ENCODE data around the gene GAB2. TPM values are rescaled to one million over a fixed set of nuclear protein-coding genes. Genes with fewer than 3 reads are reported as not detected.

The GAB2 gene
- polyA plus RNA-seq, 2 donors, result 6.2 to 6.6 TPM

DNA sequence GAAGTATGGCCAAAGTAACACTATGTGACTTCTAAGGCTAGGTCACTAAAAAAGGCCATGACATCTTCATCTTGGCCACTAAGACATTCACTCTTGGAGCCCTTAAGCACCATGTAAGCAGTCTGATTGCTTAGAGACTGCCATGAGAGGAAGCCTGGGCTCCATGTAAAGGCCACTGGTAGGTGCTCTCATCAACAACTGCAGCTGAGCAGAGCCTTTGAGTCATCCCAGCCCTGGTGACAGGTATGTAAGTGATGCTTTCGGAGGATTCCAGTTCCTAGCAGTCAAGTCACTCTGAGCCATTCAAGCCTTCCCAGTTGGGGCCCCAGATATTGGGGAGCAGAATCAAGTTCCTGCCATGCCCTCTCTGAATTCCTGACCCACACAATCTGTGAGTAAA, 26.2 kb downstream of the GAB2 start:
- no peaks in the 10 kb centered on the region for H3K36me3 ChIP-seq (ENCODE audit: control insufficient read depth in 2 of 2, insufficient read depth in 2 of 2, low read length in 1 of 2)
- no peak overlapping the region for H3K27ac ChIP-seq (ENCODE audit: low read depth in 2 of 2, low read length in 1 of 2)
- H3K4me1 ChIP-seq (ENCODE audit: control insufficient read depth in 2 of 2, insufficient read depth in 2 of 2, low read length in 1 of 2), result no peaks in the 10 kb centered on the region
- no peaks in the 10 kb centered on the region for H3K27me3 ChIP-seq (ENCODE audit: control insufficient read depth in 1 of 2, insufficient read depth in 2 of 2, low read length in 2 of 2)
- H3K9me3 ChIP-seq (ENCODE audit: control insufficient read depth in 2 of 2, insufficient read depth in 1 of 2, low read depth in 1 of 2, low read length in 1 of 2), result no peaks in the 10 kb centered on the region
- no peak overlapping the region for H3K4me3 ChIP-seq (ENCODE audit: low read depth in 1 of 2, low read length in 2 of 2)
- whole genome bisulfite sequencing, 2 donors, result 100% methylated on average over 1 of the region's 1 CpG

DNA sequence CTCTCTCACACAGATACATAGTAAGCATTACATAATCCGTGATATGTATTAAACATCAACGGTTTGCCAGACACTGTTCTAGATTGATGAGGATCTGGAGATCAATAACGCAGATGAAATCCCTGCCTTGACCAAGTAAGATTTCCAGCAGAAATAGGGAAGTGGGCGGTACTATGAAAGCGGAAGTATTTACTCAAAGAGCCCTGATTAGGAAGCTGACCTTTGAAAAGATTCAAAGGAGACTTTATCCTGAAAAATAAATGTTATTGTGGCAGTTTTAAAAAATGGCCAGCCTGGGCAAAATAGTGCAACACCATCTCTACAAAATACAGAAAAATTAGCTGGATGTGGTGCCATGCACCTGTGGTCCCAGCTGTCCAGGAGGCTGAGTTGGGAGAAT, 26.8 kb downstream of the GAB2 start:
- Histone ChIP-seq H3K27ac (ENCODE audit: low read depth in 2 of 2, low read length in 1 of 2) (no peak overlapping the region), H3K4me3 (ENCODE audit: low read depth in 1 of 2, low read length in 2 of 2) (no peak overlapping the region)
- WGBS, 2 donors, result 76 to 84% methylated on average over 5 of the region's 5 CpGs

GRCh38 chr11:78386215-78386941, 31.2 kb downstream of the GAB2 start:
- Histone ChIP-seq H3K27ac (ENCODE audit: low read depth in 2 of 2, low read length in 1 of 2) (no peak overlapping the region), H3K27me3 (ENCODE audit: control insufficient read depth in 1 of 2, insufficient read depth in 2 of 2, low read length in 2 of 2) (no peaks in the 10 kb centered on the region), H3K36me3 (ENCODE audit: control insufficient read depth in 2 of 2, insufficient read depth in 2 of 2, low read length in 1 of 2) (no peaks in the 10 kb centered on the region), H3K4me1 (ENCODE audit: control insufficient read depth in 2 of 2, insufficient read depth in 2 of 2, low read length in 1 of 2) (no peaks in the 10 kb centered on the region), H3K4me3 (ENCODE audit: low read depth in 1 of 2, low read length in 2 of 2) (no peak overlapping the region), H3K9me3 (ENCODE audit: control insufficient read depth in 2 of 2, insufficient read depth in 1 of 2, low read depth in 1 of 2, low read length in 1 of 2) (no peaks in the 10 kb centered on the region)
- WGBS, 2 donors, result 81 to 83% methylated on average over 3 of the region's 3 CpGs

More for the DNA sequence above, 26.8 kb downstream of the GAB2 start:
- Histone ChIP-seq H3K4me1 (ENCODE audit: control insufficient read depth in 2 of 2, insufficient read depth in 2 of 2, low read length in 1 of 2) (no peaks in the 10 kb centered on the region), H3K9me3 (ENCODE audit: control insufficient read depth in 2 of 2, insufficient read depth in 1 of 2, low read depth in 1 of 2, low read length in 1 of 2) (no peaks in the 10 kb centered on the region), H3K36me3 (ENCODE audit: control insufficient read depth in 2 of 2, insufficient read depth in 2 of 2, low read length in 1 of 2) (no peaks in the 10 kb centered on the region), H3K27me3 (ENCODE audit: control insufficient read depth in 1 of 2, insufficient read depth in 2 of 2, low read length in 2 of 2) (no peaks in the 10 kb centered on the region)

DNA sequence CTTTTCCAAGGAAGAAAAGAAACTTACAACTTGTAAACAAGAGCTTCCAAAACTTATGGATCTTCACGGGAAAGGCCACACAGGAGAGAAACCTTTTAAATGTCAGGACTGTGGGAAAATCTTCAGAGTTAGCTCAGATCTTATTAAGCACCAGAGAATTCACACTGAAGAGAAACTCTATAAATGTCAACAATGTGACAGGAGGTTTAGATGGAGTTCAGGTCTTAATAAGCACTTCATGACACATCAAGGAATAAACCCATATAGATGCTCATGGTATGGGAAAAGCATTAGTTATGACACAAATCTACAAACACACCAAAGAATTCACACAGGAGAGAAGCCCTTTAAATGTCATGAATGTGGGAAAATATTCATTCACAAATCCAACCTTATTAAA, 32.4 kb downstream of the GAB2 start:
- WGBS, 2 donors, result 94 to 100% methylated on average over 1 of the region's 1 CpG
- Histone ChIP-seq H3K9me3 (ENCODE audit: control insufficient read depth in 2 of 2, insufficient read depth in 1 of 2, low read depth in 1 of 2, low read length in 1 of 2) (no peaks in the 10 kb centered on the region), H3K36me3 (ENCODE audit: control insufficient read depth in 2 of 2, insufficient read depth in 2 of 2, low read length in 1 of 2) (no peaks in the 10 kb centered on the region), H3K27me3 (ENCODE audit: control insufficient read depth in 1 of 2, insufficient read depth in 2 of 2, low read length in 2 of 2) (no peaks in the 10 kb centered on the region), H3K4me1 (ENCODE audit: control insufficient read depth in 2 of 2, insufficient read depth in 2 of 2, low read length in 1 of 2) (no peaks in the 10 kb centered on the region), H3K27ac (ENCODE audit: low read depth in 2 of 2, low read length in 1 of 2) (no peak overlapping the region), H3K4me3 (ENCODE audit: low read depth in 1 of 2, low read length in 2 of 2) (no peak overlapping the region)

GRCh38 chr11:78384231-78384630, 33.4 kb downstream of the GAB2 start:
- H3K36me3 ChIP-seq (ENCODE audit: control insufficient read depth in 2 of 2, insufficient read depth in 2 of 2, low read length in 1 of 2), result no peaks in the 10 kb centered on the region
- H3K4me1 ChIP-seq (ENCODE audit: control insufficient read depth in 2 of 2, insufficient read depth in 2 of 2, low read length in 1 of 2), result no peaks in the 10 kb centered on the region
- H3K27me3 ChIP-seq (ENCODE audit: control insufficient read depth in 1 of 2, insufficient read depth in 2 of 2, low read length in 2 of 2), result no peaks in the 10 kb centered on the region
- WGBS, 2 donors, result 92 to 94% methylated on average over 4 of the region's 4 CpGs
- no peak overlapping the region for H3K4me3 ChIP-seq (ENCODE audit: low read depth in 1 of 2, low read length in 2 of 2)
- H3K9me3 ChIP-seq (ENCODE audit: control insufficient read depth in 2 of 2, insufficient read depth in 1 of 2, low read depth in 1 of 2, low read length in 1 of 2), result no peaks in the 10 kb centered on the region
- H3K27ac ChIP-seq (ENCODE audit: low read depth in 2 of 2, low read length in 1 of 2), result no peak overlapping the region

DNA sequence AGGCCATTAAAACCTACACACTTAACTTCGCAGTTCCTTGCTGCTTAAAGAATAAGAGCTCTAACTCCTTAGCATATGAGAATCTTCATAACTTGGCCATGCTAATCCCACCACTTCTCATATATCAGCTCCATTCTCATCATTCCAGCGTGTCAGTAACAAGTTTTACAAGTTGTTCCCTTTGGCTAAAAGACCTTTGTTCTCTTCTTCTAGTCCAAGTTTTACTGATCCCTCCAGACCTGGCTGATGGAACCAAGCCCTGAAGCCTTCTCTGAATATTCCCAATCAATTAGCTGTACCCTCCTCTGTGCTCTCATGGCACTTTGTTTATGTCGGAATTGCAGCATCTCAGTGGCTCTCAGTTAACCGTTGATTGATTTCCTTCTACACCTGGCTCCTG, 35.8 kb downstream of the GAB2 start:
- Histone ChIP-seq H3K36me3 (ENCODE audit: control insufficient read depth in 2 of 2, insufficient read depth in 2 of 2, low read length in 1 of 2) (no peaks in the 10 kb centered on the region), H3K9me3 (ENCODE audit: control insufficient read depth in 2 of 2, insufficient read depth in 1 of 2, low read depth in 1 of 2, low read length in 1 of 2) (no peaks in the 10 kb centered on the region), H3K4me1 (ENCODE audit: control insufficient read depth in 2 of 2, insufficient read depth in 2 of 2, low read length in 1 of 2) (no peaks in the 10 kb centered on the region), H3K4me3 (ENCODE audit: low read depth in 1 of 2, low read length in 2 of 2) (no peak overlapping the region), H3K27me3 (ENCODE audit: control insufficient read depth in 1 of 2, insufficient read depth in 2 of 2, low read length in 2 of 2) (no peaks in the 10 kb centered on the region), H3K27ac (ENCODE audit: low read depth in 2 of 2, low read length in 1 of 2) (no peak overlapping the region)
- WGBS, 2 donors, result 68 to 75% methylated on average over 4 of the region's 4 CpGs

GRCh38 chr11:78380615-78381051, 37.0 kb downstream of the GAB2 start:
- Histone ChIP-seq H3K27me3 (ENCODE audit: control insufficient read depth in 1 of 2, insufficient read depth in 2 of 2, low read length in 2 of 2) (no peaks in the 10 kb centered on the region), H3K4me1 (ENCODE audit: control insufficient read depth in 2 of 2, insufficient read depth in 2 of 2, low read length in 1 of 2) (no peaks in the 10 kb centered on the region), H3K4me3 (ENCODE audit: low read depth in 1 of 2, low read length in 2 of 2) (no peak overlapping the region), H3K36me3 (ENCODE audit: control insufficient read depth in 2 of 2, insufficient read depth in 2 of 2, low read length in 1 of 2) (no peaks in the 10 kb centered on the region), H3K27ac (ENCODE audit: low read depth in 2 of 2, low read length in 1 of 2) (no peak overlapping the region), H3K9me3 (ENCODE audit: control insufficient read depth in 2 of 2, insufficient read depth in 1 of 2, low read depth in 1 of 2, low read length in 1 of 2) (no peaks in the 10 kb centered on the region)
- 79 to 80% methylated on average over 5 of the region's 5 CpGs for WGBS, 2 donors

DNA sequence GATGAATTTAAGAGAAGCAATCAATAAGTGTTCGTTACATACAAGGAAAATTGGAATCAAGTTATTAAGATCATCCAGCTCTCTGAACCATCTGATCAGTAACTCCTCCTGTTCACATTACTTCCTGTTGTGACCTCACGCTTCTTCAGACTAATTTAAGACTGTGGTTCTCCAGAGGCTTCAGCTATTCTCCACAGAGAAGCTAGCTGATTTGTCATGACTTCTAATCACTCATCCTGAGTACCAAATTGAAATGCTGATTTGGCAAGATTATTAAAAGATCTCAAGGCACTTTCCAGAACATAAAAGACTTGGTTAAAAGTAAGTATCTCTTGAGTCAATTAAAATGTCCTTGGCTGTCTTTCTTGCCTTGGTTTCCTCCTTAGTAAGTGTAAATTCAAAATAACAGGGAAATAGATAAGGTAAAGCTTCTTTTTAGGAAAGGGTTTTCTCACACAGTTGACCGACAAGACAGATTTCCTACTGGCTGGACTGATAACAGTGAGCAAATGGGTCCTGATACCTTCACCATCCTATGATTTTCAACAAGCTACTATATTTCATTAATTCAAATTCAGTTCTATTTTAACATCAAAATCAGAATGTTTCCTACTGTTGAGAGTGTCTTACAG, 38.5 kb downstream of the GAB2 start:
- Histone ChIP-seq H3K27ac (ENCODE audit: low read depth in 2 of 2, low read length in 1 of 2) (no peak overlapping the region), H3K27me3 (ENCODE audit: control insufficient read depth in 1 of 2, insufficient read depth in 2 of 2, low read length in 2 of 2) (no peaks in the 10 kb centered on the region), H3K4me3 (ENCODE audit: low read depth in 1 of 2, low read length in 2 of 2) (no peak overlapping the region), H3K9me3 (ENCODE audit: control insufficient read depth in 2 of 2, insufficient read depth in 1 of 2, low read depth in 1 of 2, low read length in 1 of 2) (no peaks in the 10 kb centered on the region), H3K4me1 (ENCODE audit: control insufficient read depth in 2 of 2, insufficient read depth in 2 of 2, low read length in 1 of 2) (no peaks in the 10 kb centered on the region), H3K36me3 (ENCODE audit: control insufficient read depth in 2 of 2, insufficient read depth in 2 of 2, low read length in 1 of 2) (no peaks in the 10 kb centered on the region)
- 79% methylated on average over 3 of the region's 3 CpGs for WGBS, 2 donors

- WGBS, 2 donors, result 74 to 85% methylated on average over 9 of the region's 9 CpGs
- no peaks in the 10 kb centered on the region for H3K36me3 ChIP-seq (ENCODE audit: control insufficient read depth in 2 of 2, insufficient read depth in 2 of 2, low read length in 1 of 2)
- H3K27me3 ChIP-seq (ENCODE audit: control insufficient read depth in 1 of 2, insufficient read depth in 2 of 2, low read length in 2 of 2), result no peaks in the 10 kb centered on the region
- no peak overlapping the region for H3K27ac ChIP-seq (ENCODE audit: low read depth in 2 of 2, low read length in 1 of 2)
- no peak overlapping the region for H3K4me3 ChIP-seq (ENCODE audit: low read depth in 1 of 2, low read length in 2 of 2)
- no peaks in the 10 kb centered on the region for H3K9me3 ChIP-seq (ENCODE audit: control insufficient read depth in 2 of 2, insufficient read depth in 1 of 2, low read depth in 1 of 2, low read length in 1 of 2)
- no peaks in the 10 kb centered on the region for H3K4me1 ChIP-seq (ENCODE audit: control insufficient read depth in 2 of 2, insufficient read depth in 2 of 2, low read length in 1 of 2)
Observed at GRCh38 chr11:78377625-78378418, 39.8 kb downstream of the GAB2 start.
